DMS 273 treated with DMSO at 0.1 percent for 48 hours (cell line): ENCODE measurements around the gene ACTR5.
"Not testable (repeated sequence)": the region's sequence is repeated elsewhere in the genome, so short reads cannot be mapped to it uniquely, and the experiment has no call there.

Experiments
- DNase-seq: peaks from one replicate; lab custom pipeline; 2025; lab: John Stamatoyannopoulos, UW

Gene ACTR5

GRCh38 chr20:38766071-38766470, 17.8 kb downstream of the ACTR5 start:
- DNase-seq, result no peak

GRCh38 chr20:38769376-38770295, 21.4 kb downstream of the ACTR5 start:
- no peak for DNase-seq

- no peak for DNase-seq
These were observed 22.3 kb downstream of the ACTR5 start for GRCh38 chr20:38770546-38770945.

GRCh38 chr20:38770970-38771369, 22.7 kb downstream of the ACTR5 start:
- DNase-seq, result no peak

- no peak for DNase-seq
These were observed 23.4 kb downstream of the ACTR5 start for GRCh38 chr20:38771621-38772020.

- no peak for DNase-seq
These were observed 25.9 kb downstream of the ACTR5 start for GRCh38 chr20:38774167-38774566.

GRCh38 chr20:38776363-38776762, 28.1 kb downstream of the ACTR5 start:
- DNase-seq, result no peak

- no peak for DNase-seq
These were observed 31.2 kb downstream of the ACTR5 start for GRCh38 chr20:38779247-38780097.

- no peak for DNase-seq
These were observed 34.0 kb downstream of the ACTR5 start for GRCh38 chr20:38782275-38782674.

- no peak for DNase-seq
These were observed 39.6 kb downstream of the ACTR5 start for GRCh38 chr20:38787870-38788269.

- DNase-seq, result no peak
These were observed 41.4 kb downstream of the ACTR5 start for GRCh38 chr20:38789503-38790199.

GRCh38 chr20:38790200-38791053, 42.2 kb downstream of the ACTR5 start:
- DNase-seq, result peak; percentile 48

- no peak for DNase-seq
These were observed 43.0 kb downstream of the ACTR5 start for GRCh38 chr20:38791291-38791690.

GRCh38 chr20:38791940-38792339, 43.7 kb downstream of the ACTR5 start:
- no peak for DNase-seq

- not testable (repeated sequence) for DNase-seq
These were observed 45.8 kb downstream of the ACTR5 start for GRCh38 chr20:38794057-38794456.

GRCh38 chr20:38798266-38798665, 50.0 kb downstream of the ACTR5 start:
- DNase-seq, result no peak

- DNase-seq, result no peak
These were observed 50.9 kb downstream of the ACTR5 start for GRCh38 chr20:38799203-38799602.

- DNase-seq, result no peak
These were observed 52.6 kb downstream of the ACTR5 start for GRCh38 chr20:38800882-38801281.

- DNase-seq, result no peak
These were observed 56.0 kb downstream of the ACTR5 start for GRCh38 chr20:38804221-38804620.

GRCh38 chr20:38804682-38805501, 56.6 kb downstream of the ACTR5 start:
- DNase-seq, result no peak
